HG03469 (cell line): ENCODE data around the gene CEPT1.

Experiments used
- ATAC-seq: cut with Tn5 transposase; IDR thresholded peaks from one replicate; pipeline ENCODE4 v1.9.1; 2021; ENCODE audit warnings: mild to moderate bottlenecking, moderate library complexity, moderate number of reproducible peaks; ENCODE audit not compliant: unreplicated experiment

Gene CEPT1

GRCh38 chr1:111225091-111225490 lies 85.1 kb downstream of the CEPT1 start:
- no peak for ATAC-seq

GRCh38 chr1:111225717-111226400 lies 85.8 kb downstream of the CEPT1 start:
- no peak for ATAC-seq

DNA sequence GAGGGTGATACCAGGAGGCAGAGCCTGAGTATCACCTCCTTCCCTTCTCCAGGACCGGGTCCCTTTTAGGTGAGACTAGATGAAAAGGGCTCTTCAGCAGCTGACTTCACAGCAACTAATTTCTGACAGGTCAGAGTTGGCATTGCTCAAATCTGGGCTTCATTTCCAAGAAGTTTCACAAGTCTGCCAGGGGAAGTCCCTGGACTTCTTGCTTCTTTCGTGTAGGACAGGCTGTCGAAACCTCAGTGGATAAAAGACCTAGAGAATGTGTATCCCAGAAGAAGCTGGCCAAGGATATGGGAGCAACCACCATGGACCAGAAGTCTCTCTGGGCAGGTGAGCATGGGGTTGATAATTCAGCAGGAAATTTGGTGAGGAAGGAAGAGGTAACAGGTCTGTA lies 87.4 kb downstream of the CEPT1 start, which contains the start of gene CHI3L2:
CHI3L2 (plus strand) TSS at position 280 of the 400 bp plus-strand sequence; CDS start at position 297, 17 bp downstream.
- no peak for ATAC-seq

DNA sequence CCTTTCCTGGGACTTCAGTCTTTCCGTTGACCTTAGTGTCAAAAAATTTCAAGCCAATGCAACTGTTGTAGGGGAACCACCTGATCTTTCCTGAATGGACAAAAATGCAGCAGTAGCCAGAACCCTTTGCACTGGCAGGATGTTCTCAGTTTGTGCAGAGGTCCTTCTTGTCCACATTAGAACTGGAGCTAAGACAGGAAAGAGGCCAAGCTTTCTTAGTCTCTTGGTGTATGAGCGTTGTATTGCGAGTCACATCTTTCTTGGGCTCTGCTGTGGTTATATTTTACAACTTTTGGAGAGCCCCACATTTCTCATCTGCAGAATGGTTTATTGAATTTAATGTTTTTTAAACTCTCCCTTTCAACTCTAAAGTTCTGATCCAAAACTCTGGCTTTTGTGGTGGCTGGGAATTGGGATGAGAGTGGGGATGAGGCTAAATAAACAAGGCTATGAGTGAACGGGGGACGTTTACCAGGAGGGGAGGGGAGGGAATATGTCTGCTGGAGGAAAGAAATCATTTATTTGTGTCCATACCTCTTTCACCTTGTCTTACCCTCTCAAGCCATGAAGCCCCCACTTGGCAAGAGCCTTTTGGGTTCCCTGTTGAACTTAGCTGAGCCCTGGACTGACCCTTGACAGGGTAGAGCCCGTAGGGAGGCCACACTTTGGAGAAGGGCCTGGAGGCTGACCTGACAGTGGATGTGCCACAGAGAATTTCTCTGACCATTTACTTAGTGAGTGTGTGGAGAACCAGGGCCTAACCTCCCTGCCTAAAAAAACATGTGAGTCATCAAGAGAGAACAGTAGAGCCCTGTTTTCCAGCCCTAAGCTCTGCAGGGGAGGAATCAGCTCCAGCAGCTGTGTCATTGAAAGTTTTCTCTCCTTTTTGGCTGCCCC lies 88.1 kb downstream of the CEPT1 start:
- no peak for ATAC-seq

GRCh38 chr1:111228748-111229126 lies 88.7 kb downstream of the CEPT1 start:
- ATAC-seq, result no peak

GRCh38 chr1:111232134-111232533 lies 92.1 kb downstream of the CEPT1 start:
- no peak for ATAC-seq

DNA sequence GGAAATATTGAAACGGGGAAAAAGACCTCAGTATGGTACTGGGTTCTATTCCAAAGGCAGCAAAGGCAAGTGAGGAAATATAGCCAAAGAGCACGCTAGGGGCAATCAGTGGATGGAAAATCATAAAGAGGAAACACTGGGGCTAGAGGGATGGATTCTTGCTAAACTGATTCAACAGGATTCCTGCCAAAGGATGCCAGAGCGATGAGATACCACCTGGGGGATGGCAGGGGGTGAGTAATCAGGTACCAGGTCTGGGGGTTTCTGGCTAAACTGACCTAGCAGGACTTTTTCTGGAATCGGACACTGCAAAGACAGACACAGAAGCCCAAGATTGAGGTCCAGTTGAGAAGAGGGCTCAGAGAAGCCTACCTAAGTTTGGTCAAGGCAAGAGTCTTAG lies 94.2 kb downstream of the CEPT1 start:
- no peak for ATAC-seq
